HG03571 (cell line): ENCODE data around the gene FLOT1.

ENCODE experiments used
- ATAC-seq: cut with Tn5 transposase; IDR thresholded peaks from one replicate; pipeline ENCODE4 v1.9.1; 2021; ENCODE audit not compliant: unreplicated experiment

FLOT1 gene

DNA sequence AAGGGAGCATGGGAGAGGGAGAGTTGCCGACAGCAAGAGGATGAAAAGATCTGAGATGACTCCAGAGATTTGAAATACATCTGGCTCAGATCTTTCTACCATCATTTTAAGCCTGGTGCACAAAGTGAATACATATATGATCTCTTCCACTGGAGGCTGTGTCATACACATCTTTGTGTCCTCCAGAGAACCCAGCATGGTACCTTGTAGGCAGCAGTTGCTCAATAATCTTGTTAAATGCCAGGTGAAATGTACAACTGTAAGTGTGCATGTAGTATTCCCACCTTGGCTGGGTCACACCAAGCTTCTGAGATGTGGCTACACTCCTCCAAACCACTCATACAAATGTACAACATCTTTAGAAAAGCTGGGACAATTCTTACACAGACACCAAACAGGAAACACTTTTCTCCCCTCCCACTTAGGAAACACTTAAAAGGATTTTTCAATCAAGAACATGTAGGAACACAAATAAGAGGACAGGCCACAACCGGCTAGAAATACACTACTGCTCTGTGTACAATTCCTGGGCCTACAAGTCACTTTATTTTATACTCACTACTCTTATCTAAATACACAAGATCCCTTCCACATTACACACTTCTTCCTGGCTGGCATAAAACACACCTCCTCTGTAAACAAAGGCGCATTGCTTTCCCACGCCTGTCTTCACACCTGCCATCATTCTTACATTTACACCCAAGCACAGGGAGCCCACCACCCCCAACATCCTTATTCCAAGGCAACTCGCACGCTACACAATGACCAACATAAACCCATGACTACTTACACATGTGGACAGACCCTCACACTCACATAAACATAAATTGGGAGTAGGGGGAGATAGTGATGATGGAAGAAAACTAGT, 5.6 kb upstream of the FLOT1 start:
- ATAC-seq, result no peak

DNA sequence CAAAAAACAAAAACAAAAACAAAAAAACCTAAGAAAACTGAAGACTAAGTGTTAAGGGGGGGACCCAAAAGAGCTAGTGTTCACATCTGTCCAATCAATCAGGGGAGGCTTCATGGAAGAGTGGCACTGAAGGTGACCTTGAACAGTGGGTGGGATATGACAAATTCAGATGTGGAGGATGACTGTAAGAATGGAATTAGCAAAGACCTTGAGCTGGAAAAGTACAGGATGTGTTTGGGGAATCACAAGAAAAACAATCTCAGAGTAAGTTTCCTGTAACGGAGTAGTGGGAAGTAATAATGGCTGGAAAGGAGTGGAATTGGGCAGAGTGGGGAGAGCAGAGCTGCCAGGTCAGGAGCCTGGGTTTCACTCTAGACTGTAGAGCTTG, 4.8 kb upstream of the FLOT1 start:
- no peak for ATAC-seq

DNA sequence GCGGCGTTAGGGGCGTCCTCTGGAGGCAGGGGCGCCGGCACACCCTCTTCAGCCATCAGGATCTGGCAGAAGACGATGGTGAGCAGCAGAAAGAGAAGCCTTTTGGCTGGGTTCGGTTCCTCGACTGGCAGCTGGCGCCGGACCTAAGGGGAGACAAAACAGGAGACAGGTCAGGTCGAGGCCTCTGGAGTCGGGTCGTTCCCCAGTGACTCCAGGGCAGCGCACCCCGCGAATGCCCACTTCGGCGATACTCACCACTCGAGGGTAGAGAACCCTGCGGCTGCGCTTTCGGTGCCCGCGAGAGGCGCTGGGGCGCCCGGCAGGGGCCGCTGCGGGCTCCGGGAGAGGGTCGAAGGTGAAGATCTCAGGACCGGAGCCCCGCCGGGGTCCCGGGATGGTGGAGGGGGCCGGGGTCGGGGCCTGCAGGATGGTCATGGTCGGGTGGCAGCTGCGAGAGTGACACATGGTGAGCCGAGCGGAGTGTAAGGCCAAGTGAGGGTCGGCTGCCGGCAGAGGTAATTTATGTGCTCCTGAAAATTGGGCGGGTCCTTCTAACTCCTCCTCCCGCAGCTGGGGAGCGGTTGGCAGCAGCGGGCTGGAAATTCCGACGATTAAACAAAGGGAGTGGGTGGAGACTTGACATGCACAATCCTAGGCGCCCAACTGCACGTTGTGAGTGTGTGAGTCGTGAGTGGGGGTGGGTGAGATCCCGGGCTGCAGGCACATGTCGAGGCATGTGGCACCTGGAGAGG, 1.7 kb upstream of the FLOT1 start, which contains the start of gene IER3:
Gene IER3 (minus strand): TSS at position 494 of the 752 bp plus-strand sequence. CDS start 29 bp downstream, at position 465.
- ATAC-seq, result no peak

DNA sequence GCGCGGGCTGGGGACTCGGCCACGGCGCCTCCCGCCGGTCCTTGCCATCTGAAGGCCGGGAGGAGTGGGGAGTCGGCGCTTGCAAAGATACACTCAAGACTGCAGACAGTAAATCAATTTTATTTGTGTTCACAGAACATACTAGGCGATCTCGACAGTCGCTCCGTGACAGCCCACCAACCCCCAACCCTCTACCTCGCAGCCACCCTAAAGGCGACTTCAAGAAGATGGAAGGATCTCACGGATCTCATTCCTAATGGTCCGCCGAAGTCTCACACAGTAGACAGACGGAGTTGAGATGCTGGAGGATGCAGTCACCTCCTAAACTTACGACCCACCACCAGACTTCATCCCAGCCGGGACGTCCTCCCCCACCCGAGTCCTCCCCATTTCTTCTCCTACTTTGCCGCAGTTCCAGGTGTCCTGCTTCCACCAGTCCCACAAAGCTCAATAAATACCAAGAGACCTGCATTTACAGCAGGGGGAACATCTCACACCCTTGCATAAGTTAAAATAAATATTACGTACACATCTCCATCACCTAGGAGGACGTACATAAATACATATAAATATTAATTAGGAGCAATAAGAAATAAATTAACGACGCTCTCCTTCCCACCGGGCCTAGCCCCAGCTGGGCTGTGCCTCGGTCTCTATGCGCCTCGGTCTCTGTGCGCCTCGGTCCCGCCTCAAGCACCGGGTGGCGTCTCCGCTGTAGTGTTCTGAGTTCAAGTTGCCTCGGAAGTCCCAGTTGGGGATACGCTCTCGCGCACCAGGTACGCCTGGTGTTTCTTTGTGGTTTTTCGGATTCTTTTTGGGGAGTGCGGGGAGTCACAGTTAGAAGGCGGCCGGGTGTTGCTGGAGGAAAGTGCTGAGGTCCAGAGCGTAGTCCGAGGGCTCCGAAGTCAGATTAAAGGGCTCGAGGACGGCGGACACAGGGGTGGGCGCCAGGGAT, 889 bp upstream of the FLOT1 start:
- ATAC-seq, result peak; percentile 21

DNA sequence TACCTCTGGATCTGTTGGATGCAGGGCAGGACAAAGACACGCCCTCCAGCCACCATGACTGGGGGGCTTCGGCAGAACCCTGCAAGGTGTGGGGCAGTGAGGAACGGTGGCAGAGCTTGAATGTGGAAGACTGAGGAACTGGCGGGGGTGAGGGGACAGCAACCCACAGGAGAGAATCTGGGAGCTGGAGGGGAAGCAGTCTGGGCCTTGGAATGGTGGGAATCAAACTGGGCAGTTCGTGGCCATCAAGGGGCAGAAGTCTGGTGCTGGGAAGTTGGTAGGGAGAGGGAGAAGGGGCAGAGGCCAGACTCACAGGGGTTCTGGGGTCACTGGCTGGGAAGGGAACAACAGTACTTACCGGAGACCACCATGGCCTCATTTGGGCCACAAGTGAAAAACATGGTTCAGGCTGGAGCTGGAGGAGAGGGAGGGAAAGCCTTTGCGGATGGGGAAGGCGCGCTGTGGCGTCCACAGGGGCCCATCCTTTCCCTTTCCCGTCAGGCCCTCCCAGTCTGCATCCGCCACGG, 635 bp downstream of the FLOT1 start:
- ATAC-seq, result no peak

DNA sequence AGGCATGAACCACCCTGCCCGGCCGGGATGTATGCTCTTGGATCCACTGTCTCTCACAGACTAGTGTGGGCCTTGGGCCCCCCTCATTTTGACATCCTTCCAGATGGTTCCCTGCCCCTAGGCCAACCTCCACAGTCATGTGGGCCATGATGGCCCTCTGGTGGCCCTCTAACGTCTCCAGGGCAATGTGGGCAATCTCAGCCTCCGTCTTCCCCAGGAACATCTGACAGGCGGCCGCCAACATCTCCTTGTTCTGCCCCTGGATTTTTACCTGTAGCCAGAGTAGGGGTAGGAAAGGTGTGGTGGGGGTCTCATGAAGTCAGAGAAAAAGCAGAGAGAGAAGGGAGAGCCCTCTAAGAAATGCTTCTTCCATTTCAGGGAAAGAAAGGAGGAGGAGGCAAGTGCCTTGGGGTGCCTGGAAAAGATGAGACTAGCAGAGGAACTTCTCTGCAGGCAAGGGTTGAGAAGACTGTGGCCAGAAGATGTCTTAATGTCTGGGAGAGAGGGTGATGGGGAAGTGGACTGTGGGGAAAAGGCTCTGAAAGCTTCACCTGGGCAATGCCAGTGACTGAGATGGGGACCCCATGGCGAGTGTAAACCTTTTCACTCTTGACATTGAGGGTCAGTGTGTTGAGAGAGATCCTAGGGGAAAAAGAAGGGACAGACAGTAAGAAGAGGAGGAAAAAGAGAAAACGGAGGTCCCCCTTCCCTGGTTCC, 1.3 kb downstream of the FLOT1 start:
- no peak for ATAC-seq

DNA sequence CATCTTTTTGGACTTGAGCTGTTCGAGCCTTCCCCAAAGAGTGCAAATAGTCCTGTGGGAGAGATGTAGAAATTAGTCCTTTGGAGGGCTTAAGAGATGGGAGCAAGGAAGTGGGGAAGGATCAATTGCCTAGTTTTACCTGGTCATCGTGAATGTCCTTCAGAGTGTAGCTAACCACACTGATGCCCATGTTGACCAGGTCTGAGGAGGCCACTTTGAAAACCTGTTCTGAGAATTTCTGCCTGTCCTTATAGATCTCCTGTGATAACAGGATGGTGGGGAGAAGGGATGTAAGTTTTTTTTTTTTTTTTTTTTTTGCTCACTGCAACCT, 2.0 kb downstream of the FLOT1 start:
- ATAC-seq, result no peak

DNA sequence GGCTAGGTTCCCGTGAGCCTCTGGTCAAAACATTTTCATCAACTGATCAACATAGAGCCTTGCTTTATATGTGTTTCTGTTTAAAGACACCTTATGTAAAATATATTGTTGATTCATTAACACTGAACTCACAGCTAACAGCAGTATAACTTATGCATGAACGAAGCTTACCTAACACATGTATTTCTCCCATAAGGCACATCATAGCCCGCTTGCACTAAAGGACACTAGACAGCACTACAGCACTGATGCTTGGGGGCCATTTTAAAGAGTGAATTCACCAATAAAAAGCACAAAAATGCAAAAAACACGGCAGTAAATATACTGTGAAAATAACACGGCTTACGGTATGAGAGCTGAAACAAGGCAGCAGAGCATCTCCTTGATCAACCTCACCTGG, 4.0 kb downstream of the FLOT1 start:
- no peak for ATAC-seq

DNA sequence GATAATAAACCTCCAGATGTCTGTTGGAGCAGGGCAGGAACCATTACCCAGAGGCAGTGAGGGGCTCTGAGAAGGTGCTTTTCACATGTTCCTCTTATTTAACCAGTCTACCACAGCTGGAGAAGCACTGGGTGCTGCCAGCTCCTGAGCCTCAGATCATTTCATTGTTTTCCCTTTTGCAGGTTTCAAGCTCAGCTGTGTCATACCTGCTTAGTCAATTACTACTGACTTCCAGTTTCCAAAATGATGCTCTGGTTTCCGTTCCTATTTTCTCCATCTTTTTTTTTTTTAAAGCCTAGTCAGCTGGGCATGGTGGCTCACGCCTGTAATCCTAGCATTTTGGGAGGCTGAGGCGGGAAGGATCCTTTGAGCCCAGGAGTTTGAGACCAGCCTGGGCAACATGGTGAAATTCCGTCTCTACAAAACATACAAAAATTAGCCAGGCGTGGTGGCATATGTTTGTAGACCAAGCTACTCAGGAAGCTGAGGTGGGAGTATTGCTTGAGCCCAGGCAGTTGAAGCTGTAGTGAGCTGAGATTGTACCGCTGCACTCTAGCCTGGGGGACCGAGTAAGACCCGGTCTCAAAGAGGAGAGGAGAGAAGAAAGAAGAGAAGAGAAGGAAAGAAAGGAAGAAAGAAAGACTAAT, 6.7 kb downstream of the FLOT1 start:
- no peak for ATAC-seq

DNA sequence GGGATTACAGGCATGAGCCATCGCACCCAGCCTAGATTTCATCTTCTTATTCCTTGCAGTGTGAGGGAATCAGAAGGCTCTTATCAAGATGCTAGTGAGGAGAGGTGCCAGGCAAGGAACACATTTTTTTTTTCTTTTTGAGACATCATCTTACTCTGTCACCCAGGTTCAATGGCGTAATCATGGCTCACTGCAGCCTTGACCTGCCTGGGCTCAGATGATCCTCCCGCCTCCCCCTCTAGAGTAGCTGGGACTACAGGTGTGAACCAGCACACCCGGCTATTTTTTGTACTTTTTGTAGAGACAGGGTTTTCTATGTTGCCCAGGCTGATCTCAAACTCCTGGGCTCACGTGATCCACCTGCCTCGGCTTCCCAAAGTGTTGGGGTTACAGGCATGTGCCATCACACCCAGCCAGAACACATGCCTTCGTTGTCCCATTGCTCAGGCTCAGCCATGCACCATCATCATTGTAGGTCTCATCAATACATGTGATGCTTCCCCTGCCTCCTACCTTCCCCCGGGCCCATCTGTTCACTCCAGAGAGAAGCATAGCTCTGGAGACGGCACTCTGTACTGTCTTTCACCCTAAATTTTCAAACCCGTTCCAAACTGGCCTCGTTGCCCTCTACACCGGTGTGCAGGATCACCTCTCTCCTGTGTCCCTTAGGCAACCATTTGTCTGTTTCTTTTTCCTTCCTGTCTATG, 10.1 kb downstream of the FLOT1 start:
- no peak for ATAC-seq

DNA sequence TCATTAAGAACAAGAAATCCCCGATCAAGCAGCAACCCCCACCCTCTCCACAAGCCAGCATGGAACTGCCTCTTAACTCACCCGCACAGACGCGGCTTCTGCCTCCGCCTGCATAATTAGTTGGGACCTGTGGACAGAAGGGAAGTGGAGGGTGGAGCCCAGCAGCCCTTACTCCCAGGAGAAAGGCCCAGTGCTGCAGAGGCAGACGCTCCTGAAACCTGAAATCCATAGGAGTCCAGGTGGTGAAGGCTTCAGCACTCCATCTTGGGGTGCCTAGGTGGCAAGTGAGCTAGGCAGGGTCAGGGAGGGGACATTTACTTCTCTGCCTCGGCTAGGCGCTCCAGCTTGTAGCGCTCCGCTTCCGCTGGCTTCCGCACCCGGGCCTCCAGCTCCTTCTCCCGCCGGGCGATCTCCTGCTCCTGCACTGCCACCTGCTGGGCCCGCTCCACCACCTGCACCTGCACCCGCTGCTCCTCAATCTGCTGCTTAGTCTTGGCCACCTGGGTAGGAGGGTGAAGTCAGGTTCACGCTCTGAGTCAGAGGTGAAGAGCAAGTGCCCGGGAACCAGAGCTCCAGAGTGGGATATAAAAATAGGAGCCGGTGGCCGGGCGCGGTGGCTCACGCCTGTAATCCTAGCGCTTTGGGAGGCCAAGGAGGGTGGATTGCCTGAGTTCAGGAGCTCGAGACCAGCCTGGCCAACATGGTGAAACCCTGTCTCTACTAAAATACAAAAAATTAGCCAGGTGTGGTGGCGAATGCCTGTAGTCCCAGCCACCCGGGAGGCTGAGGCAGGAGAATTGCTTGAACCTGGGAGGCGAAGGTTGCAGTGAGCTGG, 11.7 kb downstream of the FLOT1 start:
- ATAC-seq, result peak; percentile 48

DNA sequence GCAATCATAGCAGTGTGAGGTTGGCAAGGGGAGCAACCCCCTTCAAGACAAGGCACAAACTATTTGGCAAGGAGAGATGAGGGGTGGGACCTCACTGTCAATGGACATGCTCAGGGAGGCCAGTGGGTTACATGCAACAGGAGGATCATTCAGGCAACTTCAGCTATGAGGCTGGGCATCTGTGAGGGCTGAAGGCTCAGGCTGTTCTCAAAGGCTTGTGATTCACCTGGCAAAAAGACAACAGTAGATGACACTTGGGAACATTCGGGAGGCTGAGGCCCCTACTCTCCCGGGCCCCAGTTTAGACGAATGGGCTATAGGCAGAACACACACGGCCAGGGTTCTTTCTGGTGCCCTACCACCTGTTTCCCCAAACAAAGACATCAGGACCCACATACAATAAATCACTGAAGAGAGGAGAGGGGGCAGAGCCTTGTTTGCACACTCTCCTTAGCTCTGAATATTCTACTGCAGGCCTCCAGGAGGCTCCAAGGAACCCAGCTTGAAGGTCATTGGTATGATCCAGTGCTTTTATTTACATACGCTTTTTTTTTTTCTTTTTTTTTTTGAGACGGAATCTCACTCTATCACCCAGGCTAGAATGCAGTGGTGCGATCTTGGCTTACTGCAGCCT, 14.4 kb downstream of the FLOT1 start:
- no peak for ATAC-seq

DNA sequence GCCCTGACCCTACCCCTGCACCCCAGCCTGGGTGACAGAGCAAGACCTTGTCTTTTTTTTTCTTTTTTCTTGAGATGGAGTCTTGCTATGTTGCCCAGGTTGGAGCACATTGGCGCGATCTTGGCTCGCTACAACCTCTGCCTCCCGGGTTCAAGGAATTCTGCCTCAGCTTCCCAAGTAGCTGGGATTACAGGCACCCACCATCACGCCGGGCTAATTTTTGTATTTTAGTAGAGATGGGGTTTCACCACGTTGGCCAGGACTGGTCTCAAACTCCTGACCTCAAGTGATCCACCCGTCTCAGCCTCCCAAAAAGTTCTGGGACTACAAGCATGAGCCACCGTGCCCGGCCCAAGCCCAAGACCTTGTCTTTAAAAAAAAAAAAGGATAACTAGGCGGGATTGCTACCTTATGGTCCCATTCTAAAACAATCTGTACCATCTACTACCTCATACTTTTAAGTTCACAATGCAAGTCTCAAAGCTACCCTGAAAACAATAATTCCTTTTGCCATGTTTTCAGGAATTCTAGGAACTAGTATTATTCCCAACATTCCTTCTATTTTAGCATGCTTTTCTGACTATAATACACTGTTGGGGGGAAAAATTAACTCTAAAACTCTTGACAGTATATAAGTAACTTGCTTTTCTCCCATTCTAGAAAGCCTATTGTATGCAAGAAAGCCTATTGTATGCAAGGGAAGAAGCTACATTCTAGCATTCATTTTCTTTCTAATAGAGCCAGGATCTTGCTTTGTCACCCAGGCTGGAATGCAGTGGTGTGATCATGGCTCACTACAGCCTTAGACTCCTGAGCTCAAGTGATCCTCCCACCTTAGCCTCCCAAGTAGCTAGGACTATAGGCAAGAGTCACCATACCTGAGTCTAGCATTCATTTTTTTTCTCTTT, 15.7 kb downstream of the FLOT1 start:
- no peak for ATAC-seq

DNA sequence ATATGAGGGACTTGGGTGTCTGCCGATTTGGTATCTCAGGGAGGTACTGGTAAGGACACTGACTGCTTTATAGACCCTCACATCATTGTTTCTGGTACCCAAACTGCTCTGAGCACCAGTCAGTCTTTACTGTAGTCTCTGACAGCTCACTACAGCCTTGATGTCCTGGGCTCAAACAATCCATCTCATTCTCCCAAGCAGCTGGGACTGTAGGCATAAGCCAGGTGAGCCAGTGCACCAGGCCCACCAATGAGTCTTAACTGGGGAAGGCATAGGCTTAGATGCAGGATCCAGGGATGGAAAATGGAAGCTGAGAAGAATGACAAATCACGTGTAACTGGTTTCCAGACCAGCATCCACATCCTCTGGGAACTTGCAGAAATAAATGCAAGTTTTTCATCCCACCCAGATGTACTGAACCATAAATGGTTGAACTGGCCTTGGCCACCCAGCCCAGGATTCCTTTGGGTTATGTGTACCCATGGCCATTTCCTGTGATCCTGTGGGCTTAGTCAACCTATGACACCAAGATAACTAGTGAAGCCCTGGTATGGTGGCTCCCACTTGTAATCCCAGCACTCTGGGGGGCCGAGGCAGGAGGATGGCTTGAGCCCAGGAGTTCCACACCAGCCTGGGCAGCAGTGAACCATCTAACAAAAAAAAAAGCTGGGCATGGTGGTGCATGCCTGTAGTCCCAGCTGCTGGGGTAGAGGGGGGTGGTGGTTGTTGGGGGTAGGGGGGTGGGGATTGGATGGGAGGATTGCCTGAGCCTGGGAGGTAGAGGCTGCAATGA, 16.6 kb downstream of the FLOT1 start:
- ATAC-seq, result no peak

DNA sequence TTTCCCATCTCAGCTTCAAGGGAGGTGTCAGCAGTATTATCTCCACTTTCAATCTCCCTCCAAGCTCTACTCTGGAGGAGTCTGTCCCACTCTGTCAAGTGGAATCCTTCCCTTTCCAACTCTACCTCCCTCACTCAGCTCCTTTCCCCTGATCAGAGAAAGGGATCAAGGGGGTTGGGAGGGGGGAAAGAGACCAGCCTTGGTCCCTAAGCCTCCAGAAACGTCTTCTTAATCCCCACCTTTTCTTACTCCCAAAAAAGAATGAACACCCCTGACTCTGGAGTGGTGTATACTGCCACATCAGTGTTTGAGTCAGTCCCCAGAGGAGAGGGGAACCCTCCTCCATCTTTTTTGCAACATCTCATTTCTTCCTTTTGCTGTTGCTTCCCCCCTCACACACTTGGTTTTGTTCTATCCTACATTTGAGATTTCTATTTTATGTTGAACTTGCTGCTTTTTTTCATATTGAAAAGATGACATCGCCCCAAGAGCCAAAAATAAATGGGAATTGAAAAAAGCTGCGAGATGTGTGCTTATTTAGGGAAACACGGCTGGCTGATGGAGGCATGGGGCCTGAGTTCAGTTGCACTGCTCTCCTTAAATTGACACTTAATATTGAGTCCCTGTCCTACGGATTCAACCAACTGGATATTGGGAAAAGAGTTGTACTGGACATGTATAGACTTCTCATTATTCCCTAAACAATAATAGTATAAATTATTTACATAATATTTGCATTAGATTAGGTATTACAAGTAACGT, 17.4 kb downstream of the FLOT1 start:
- ATAC-seq, result no peak
